Mesendoderm (in vitro differentiated cells): ENCODE measurements around the gene SRRM4.

ENCODE experiments used
- DNase-seq: peaks from one replicate; pipeline ENCODE4 v3.0.0; 2013
- H2AK5ac ChIP-seq: 2 replicates; pipeline ENCODE4 v1.6.1; 2013; ENCODE audit warnings: low read length, inconsistent platforms
- H2BK120ac ChIP-seq: 2 replicates; pipeline ENCODE4 v1.6.1; 2013; ENCODE audit warnings: low read depth, mild to moderate bottlenecking, low read length, moderate library complexity, mixed read lengths
- H2BK15ac ChIP-seq: replicated peaks from 2 replicates; pipeline ENCODE4 v1.6.1; 2013; ENCODE audit warnings: low read depth, mild to moderate bottlenecking, moderate library complexity
- H2BK5ac ChIP-seq: 2 replicates; pipeline ENCODE4 v1.6.1; 2013; ENCODE audit warnings: low read length, inconsistent platforms
- H3K18ac ChIP-seq: 2 replicates; pipeline ENCODE4 v1.6.1; 2013; ENCODE audit warnings: mild to moderate bottlenecking, low read length, mixed read lengths
- H3K23ac ChIP-seq: one replicate; pipeline ENCODE4 v1.6.1; 2013; ENCODE audit warnings: low read length
- H3K27ac ChIP-seq: 2 replicates; pipeline ENCODE4 v1.5.1; 2013; ENCODE audit warnings: low read depth, mild to moderate bottlenecking, inconsistent platforms, low read length, moderate library complexity
- H3K27me3 ChIP-seq: 2 replicates; pipeline ENCODE4 v1.6.1; 2013; ENCODE audit warnings: low read length, control low read depth, mild to moderate bottlenecking, inconsistent platforms; ENCODE audit not compliant: insufficient read depth, poor library complexity
- H3K36me3 ChIP-seq: 2 replicates; pipeline ENCODE4 v1.6.1; 2013; ENCODE audit warnings: low read length, inconsistent platforms; ENCODE audit not compliant: control insufficient read depth, insufficient read depth
- H3K4ac ChIP-seq: one replicate; pipeline ENCODE4 v1.6.1; 2013; ENCODE audit warnings: low read depth, mild to moderate bottlenecking, low read length, moderate library complexity
- H3K4me1 ChIP-seq: 2 replicates; pipeline ENCODE4 v1.6.1; 2013; ENCODE audit warnings: low read depth, low read length, inconsistent platforms; ENCODE audit not compliant: control insufficient read depth
- H3K4me2 ChIP-seq: 2 replicates; pipeline ENCODE4 v1.6.1; 2013; ENCODE audit warnings: low read length
- H3K4me3 ChIP-seq: 2 replicates; pipeline ENCODE4 v1.5.1; 2013; ENCODE audit warnings: mild to moderate bottlenecking, low read length
- H3K56ac ChIP-seq: one replicate; pipeline ENCODE4 v1.6.1; 2013; ENCODE audit warnings: low read length
- H3K79me1 ChIP-seq: 2 replicates; pipeline ENCODE4 v1.6.1; 2013; ENCODE audit warnings: low read length, inconsistent platforms
- H3K79me2 ChIP-seq: 2 replicates; pipeline ENCODE4 v1.6.1; 2013; ENCODE audit warnings: mild to moderate bottlenecking, low read length; ENCODE audit not compliant: control insufficient read depth, insufficient read depth
- H3K9ac ChIP-seq: 2 replicates; pipeline ENCODE4 v1.6.1; 2013; ENCODE audit warnings: low read length, inconsistent platforms
- H4K5ac ChIP-seq: one replicate; pipeline ENCODE4 v1.6.1; 2013; ENCODE audit warnings: low read length
- H4K8ac ChIP-seq: one replicate; pipeline ENCODE4 v1.6.1; 2013; ENCODE audit warnings: low read depth, mild to moderate bottlenecking, control low read depth, low read length, moderate library complexity
- WGBS: extraction: QIAGEN DNeasy Blood & Tissue Kit; methylation state at CpG from one replicate; pipeline ENCODE4 v1.1.7; 2013; ENCODE audit warnings: low lambda C conversion rate, missing lambda C conversion rate; ENCODE audit not compliant: insufficient coverage; ENCODE audit errors: extremely low coverage; 5-methylcytosine and 5-hydroxymethylcytosine counted together

Gene SRRM4

DNA sequence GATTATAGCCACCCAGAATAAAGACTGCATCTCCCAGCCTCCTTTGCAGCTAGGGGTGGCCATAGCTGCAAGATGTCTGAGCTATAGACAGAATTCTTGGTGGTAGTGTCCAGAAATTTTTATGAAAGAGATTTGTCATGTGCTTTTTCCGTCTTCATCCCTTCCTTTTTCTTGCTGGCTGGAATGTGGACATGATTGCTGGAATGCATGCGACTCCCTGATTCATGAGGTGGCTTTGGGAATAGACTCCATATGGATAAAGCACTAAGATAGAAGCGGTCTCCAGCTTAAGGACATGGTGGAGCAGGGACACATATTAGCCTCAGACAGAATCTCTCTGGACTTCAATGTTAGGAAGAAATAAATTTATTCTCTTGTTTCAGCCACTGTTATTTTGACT is 187.4 kb downstream of the SRRM4 start:
- Histone ChIP-seq H3K4me3 (no peak overlapping the region), H3K36me3 (no peaks in the 10 kb centered on the region), H3K56ac (no peak overlapping the region), H4K8ac (no peak overlapping the region), H3K79me1 (no peaks in the 10 kb centered on the region), H2BK15ac (no peak overlapping the region), H2BK5ac (no peak overlapping the region), H2BK120ac (no peak overlapping the region), H3K23ac (no peak overlapping the region), H4K5ac (no peak overlapping the region), H2AK5ac (no peak overlapping the region), H3K79me2 (no peaks in the 10 kb centered on the region), H3K18ac (no peak overlapping the region), H3K4ac (no peak overlapping the region), H3K4me2 (no peak overlapping the region), H3K27me3 (no peaks in the 10 kb centered on the region), H3K9ac (no peak overlapping the region), H3K4me1 (peaks cover 9% of the 10 kb centered on the region), H3K27ac (no peak overlapping the region)
- DNase-seq = no peak
- no CpG with 5 or more reads among the region's 3 CpGs for WGBS

DNA sequence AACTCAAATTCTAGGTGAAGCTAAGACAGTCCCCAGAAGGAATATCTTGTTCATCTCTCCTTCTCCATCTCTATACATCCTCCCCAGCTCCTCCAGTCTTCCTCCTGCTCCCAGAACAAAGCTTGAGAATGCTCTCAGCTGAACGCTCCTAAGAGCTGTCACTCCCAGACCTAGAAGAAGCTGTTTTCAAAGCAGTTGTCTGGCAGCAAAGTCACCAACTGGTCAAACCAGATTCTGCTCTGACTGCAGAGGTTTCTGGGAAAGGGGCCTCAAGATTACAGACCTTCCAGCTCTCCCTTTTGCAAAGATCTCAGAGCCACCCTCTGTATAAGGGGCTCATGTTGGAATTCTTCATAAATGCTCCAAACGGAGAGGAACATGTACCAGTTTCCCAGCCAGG is 187.8 kb downstream of the SRRM4 start:
- Histone ChIP-seq H3K18ac (no peak overlapping the region), H3K56ac (no peak overlapping the region), H4K5ac (no peak overlapping the region), H3K27me3 (no peaks in the 10 kb centered on the region), H2BK15ac (no peak overlapping the region), H3K79me1 (no peaks in the 10 kb centered on the region), H3K23ac (no peak overlapping the region), H3K36me3 (no peaks in the 10 kb centered on the region), H2BK5ac (no peak overlapping the region), H3K4me1 (peaks cover 9% of the 10 kb centered on the region), H2AK5ac (no peak overlapping the region), H3K9ac (no peak overlapping the region), H3K79me2 (no peaks in the 10 kb centered on the region), H2BK120ac (no peak overlapping the region), H3K4ac (no peak overlapping the region), H4K8ac (no peak overlapping the region), H3K4me2 (no peak overlapping the region), H3K4me3 (no peak overlapping the region), H3K27ac (no peak overlapping the region)
- DNase-seq = peak; percentile 34
- WGBS = no CpG with 5 or more reads among the region's 2 CpGs

DNA sequence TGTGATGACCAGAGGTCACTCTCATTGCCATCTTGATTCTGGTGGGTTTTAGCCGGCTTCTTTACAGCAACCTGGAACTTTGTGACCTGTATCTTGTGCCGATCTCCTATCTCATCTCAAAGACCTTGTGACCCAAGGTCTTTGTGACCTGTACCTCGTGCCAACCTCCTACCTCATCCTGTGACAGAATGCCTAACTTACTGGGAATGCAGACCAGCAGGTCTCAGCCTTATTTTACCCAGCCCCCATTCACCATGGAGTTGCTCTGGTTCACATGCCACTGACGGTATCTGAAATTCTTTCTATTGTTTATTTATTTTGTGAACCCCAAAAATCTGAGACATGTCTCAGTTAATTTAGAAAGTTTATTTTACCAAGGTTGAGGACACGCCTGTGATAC is 189.9 kb downstream of the SRRM4 start:
- no peak overlapping the region for H3K4ac ChIP-seq
- H3K23ac ChIP-seq = no peak overlapping the region
- no peak overlapping the region for H4K5ac ChIP-seq
- H4K8ac ChIP-seq = no peak overlapping the region
- no peak overlapping the region for H3K4me3 ChIP-seq
- no peak overlapping the region for H3K18ac ChIP-seq
- H3K4me2 ChIP-seq = no peak overlapping the region
- H2BK120ac ChIP-seq = no peak overlapping the region
- no peak overlapping the region for H2BK15ac ChIP-seq
- no peaks in the 10 kb centered on the region for H3K36me3 ChIP-seq
- H3K79me1 ChIP-seq = no peaks in the 10 kb centered on the region
- no peak overlapping the region for H3K9ac ChIP-seq
- H3K27me3 ChIP-seq = no peaks in the 10 kb centered on the region
- no peaks in the 10 kb centered on the region for H3K79me2 ChIP-seq
- no peak overlapping the region for H3K27ac ChIP-seq
- peak overlapping the region; percentile 54 for H3K56ac ChIP-seq
- H2BK5ac ChIP-seq = no peak overlapping the region
- WGBS = no CpG with 5 or more reads among the region's 5 CpGs
- peak overlapping the region; percentile 84 for H2AK5ac ChIP-seq
- DNase-seq = peak; percentile 61
- H3K4me1 ChIP-seq = peaks cover 9% of the 10 kb centered on the region

DNA sequence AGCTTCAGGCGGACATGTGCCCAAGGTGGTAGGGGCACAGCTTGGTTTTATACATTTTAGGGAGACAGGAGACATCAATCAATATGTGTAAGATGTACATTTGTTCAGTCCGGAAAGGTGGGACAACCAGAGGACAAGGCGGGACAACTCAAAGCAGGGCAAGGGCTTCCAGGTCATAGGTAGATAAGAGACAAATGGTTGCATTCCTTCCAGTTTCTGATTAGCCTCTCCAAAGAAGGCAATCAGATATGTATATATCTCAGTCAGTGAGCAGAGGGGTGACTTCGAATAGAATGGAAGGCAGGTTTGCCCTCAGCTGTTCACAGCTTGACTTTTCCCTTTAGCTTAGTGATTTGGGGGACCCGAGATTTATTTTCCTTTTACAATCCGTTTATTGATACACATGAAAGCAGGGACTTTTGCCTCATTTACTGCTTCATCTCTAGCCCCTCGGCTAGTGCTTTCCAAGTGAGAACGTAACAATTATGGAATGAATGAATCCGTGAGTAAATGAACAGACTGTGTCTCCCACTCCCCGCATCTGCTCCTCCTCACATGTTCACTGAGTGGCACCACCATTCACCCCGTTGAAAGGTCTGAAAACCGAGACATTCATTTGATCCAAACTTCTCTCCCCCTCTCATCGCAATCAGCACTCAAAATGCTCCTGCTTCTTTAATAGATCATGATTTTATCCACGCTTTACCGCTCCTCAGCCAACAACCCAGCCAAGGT is 190.5 kb downstream of the SRRM4 start:
- H3K79me2 ChIP-seq = no peaks in the 10 kb centered on the region
- H3K79me1 ChIP-seq = no peaks in the 10 kb centered on the region
- no peak overlapping the region for H3K23ac ChIP-seq
- no peak overlapping the region for H2BK120ac ChIP-seq
- no peak overlapping the region for H3K9ac ChIP-seq
- DNase-seq = peak; percentile 64
- no peak overlapping the region for H4K5ac ChIP-seq
- no peak overlapping the region for H2BK5ac ChIP-seq
- H3K4me3 ChIP-seq = no peak overlapping the region
- no CpG with 5 or more reads among the region's 15 CpGs for WGBS
- H3K4me2 ChIP-seq = no peak overlapping the region
- no peak overlapping the region for H3K27ac ChIP-seq
- H3K18ac ChIP-seq = no peak overlapping the region
- H2BK15ac ChIP-seq = no peak overlapping the region
- H3K27me3 ChIP-seq = no peaks in the 10 kb centered on the region
- no peak overlapping the region for H4K8ac ChIP-seq
- peak overlapping the region; percentile 19 for H2AK5ac ChIP-seq
- H3K4ac ChIP-seq = no peak overlapping the region
- peaks cover 9% of the 10 kb centered on the region for H3K4me1 ChIP-seq
- H3K56ac ChIP-seq = peak overlapping the region; percentile 11
- H3K36me3 ChIP-seq = no peaks in the 10 kb centered on the region

DNA sequence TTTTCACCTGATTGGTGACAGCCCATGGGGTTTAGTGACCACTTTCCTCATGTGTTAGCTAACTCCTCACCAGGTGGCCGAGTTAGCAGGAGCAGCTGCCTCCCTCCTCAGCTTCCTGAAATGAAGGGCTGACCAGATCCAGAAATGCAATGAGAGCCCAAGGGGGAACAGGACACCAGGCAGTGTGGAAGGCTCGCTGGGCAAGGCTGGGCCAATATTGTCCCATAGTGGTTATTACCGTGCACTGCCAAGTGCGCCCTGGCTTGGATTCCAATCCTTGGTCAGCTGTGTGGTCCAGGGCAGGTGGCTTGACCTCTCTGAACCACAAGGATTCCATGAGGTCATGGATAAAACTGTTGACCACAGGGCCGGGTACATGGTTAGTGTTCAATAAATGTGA is 193.7 kb downstream of the SRRM4 start:
- no peak for DNase-seq
- no peak overlapping the region for H3K9ac ChIP-seq
- H3K27ac ChIP-seq = no peak overlapping the region
- no peak overlapping the region for H3K18ac ChIP-seq
- H3K27me3 ChIP-seq = no peaks in the 10 kb centered on the region
- H3K79me1 ChIP-seq = peaks cover 1% of the 10 kb centered on the region
- H3K4me3 ChIP-seq = no peak overlapping the region
- WGBS = no CpG with 5 or more reads among the region's 5 CpGs
- peak overlapping the region; percentile 34 for H3K56ac ChIP-seq
- H3K4me1 ChIP-seq = peaks cover 18% of the 10 kb centered on the region
- no peak overlapping the region for H2BK5ac ChIP-seq
- H3K4me2 ChIP-seq = no peak overlapping the region
- no peak overlapping the region for H4K8ac ChIP-seq
- H2AK5ac ChIP-seq = peak overlapping the region; percentile 37
- H3K36me3 ChIP-seq = no peaks in the 10 kb centered on the region
- peaks cover 1% of the 10 kb centered on the region for H3K79me2 ChIP-seq
- no peak overlapping the region for H3K4ac ChIP-seq
- H2BK15ac ChIP-seq = no peak overlapping the region
- no peak overlapping the region for H3K23ac ChIP-seq
- no peak overlapping the region for H4K5ac ChIP-seq
- no peak overlapping the region for H2BK120ac ChIP-seq
